ENCODE measurements around the gene TJP1.

DNA sequence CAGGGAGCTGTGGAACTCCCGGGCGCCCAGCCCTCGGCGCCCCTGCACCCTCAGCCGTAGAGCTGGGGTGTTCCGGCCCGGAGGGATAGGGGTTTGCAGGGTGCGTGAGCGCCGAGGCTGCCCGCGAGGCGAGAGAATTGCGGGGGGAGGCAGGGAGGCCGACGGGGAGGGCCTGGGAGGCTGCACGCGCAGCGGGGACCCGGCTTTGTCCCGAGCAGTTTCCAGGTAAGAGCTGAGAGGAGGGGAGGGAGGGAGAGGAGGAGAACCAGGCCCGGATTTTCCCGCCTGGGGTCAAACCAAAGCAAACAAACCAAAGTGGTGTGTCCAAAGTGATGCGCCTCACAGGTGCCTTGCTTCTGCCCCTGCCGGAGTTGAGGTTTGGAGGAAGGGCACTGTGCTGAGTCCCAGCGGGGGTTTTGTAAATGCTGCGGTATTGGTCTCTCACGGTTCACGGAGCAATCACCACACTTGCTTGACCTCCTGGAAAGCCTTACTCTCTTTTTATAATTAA lies 146.4 kb downstream of the TJP1 start:
- TF ChIP-seq EZH2 (IDR thresholded peaks at IDR 0.05; ENCODE audit: insufficient read depth, poor library complexity, severe bottlenecking) (no peak), EZH2phosphoT487 (IDR thresholded peaks at IDR 0.05; ENCODE audit: insufficient read depth, low read depth) (no peak)

All from GM23248 (cell line).